ENCODE results near the gene SLC1A7.

DNA sequence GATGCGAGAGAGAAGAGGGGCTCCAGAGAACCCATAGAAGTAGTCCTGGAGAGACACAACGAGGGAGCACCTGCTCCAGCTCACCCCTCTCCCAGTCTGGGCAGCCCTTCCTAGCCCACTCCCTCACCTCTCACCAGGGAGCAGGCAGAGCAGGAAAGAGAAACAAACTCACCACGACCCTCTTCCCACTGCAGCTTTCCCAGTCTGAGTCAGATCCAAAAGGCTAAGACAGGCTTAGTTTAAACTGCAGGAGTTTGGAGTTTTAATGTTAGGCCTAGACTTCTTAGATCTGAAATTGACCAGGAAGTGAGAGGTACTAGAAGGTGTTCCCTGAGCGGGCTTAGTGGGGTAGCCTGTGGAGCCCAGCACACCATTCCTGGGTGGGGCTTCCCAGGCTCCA is 29.6 kb downstream of the SLC1A7 start:
- TF ChIP-seq EZH2phosphoT487 (IDR thresholded peaks at IDR 0.05; ENCODE audit: borderline replicate concordance, low read length) = no peak
- TF ChIP-seq, protein P1, sequence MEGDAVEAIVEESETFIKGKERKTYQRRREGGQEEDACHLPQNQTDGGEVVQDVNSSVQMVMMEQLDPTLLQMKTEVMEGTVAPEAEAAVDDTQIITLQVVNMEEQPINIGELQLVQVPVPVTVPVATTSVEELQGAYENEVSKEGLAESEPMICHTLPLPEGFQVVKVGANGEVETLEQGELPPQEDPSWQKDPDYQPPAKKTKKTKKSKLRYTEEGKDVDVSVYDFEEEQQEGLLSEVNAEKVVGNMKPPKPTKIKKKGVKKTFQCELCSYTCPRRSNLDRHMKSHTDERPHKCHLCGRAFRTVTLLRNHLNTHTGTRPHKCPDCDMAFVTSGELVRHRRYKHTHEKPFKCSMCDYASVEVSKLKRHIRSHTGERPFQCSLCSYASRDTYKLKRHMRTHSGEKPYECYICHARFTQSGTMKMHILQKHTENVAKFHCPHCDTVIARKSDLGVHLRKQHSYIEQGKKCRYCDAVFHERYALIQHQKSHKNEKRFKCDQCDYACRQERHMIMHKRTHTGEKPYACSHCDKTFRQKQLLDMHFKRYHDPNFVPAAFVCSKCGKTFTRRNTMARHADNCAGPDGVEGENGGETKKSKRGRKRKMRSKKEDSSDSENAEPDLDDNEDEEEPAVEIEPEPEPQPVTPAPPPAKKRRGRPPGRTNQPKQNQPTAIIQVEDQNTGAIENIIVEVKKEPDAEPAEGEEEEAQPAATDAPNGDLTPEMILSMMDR (IDR thresholded peaks at IDR 0.05; ENCODE audit: low read depth, low read length, poor library complexity, severe bottlenecking) = no peak
